Heart right ventricle (tissue), 16 donors: Measurements from ENCODE around the gene DNAJC15. TPM values are rescaled to one million over a fixed set of nuclear protein-coding genes. Genes with fewer than 3 reads are reported as not detected.

Experiments used
- ATAC-seq, 8 donors: fragments of 200-7000 bp; cut with Tn5 transposase; one replicate each; pipeline ENCODE4 v1.9.1; 2020; ENCODE audit warnings: mild to moderate bottlenecking in 8 of 8, moderate library complexity in 8 of 8, moderate number of reproducible peaks in 1 of 8
- DNase-seq, 2 donors: peaks; one replicate each; pipeline ENCODE4 v3.0.0-alpha.2; 2020
- H3K27ac ChIP-seq, 10 donors: fragments of 200-600 bp; sonication (generic) in 2 of 10; one replicate each; pipeline versions ENCODE4 v1.5.0 to v1.8.0; 2020 to 2022; ENCODE audit warnings: mild to moderate bottlenecking in 3 of 10
- H3K27me3 ChIP-seq, 7 donors: fragments of 200-600 bp; one replicate each; pipeline ENCODE4 v1.8.0; 2021 to 2022; ENCODE audit warnings: mild to moderate bottlenecking in 2 of 7
- H3K36me3 ChIP-seq, 9 donors: fragments of 200-600 bp; sonication (generic) in 1 of 9; one replicate each; pipeline versions ENCODE4 v1.5.0 to v1.8.0; 2020 to 2022; ENCODE audit warnings: mild to moderate bottlenecking in 2 of 9
- H3K4me1 ChIP-seq, 9 donors: fragments of 200-600 bp; sonication (generic) in 1 of 9; one replicate each; pipeline versions ENCODE4 v1.5.0 to v1.8.0; 2020 to 2022; ENCODE audit warnings: mild to moderate bottlenecking in 4 of 9
- H3K4me3 ChIP-seq, 10 donors: fragments of 200-600 bp; sonication (generic) in 2 of 10; one replicate each; pipeline versions ENCODE4 v1.5.0 to v1.8.0; 2020 to 2022; ENCODE audit warnings: mild to moderate bottlenecking in 7 of 10, moderate library complexity in 2 of 10
- H3K9me3 ChIP-seq, 11 donors: fragments of 200-600 bp in 10 of 11; sonication (generic) in 2 of 11; one replicate each; pipeline versions ENCODE4 v1.5.0 to v1.8.0; 2013 to 2022; ENCODE audit warnings: mild to moderate bottlenecking in 2 of 11, control low read depth in 1 of 11, moderate library complexity in 1 of 11
- WGBS, 2 donors: extraction: QIAGEN DNeasy Blood & Tissue Kit; methylation state at CpG; one replicate each; pipeline ENCODE4 v1.1.7; 2013; ENCODE audit warnings: inconsistent platforms in 1 of 2; 5-methylcytosine and 5-hydroxymethylcytosine counted together
- intact Hi-C, 10 donors: fragments of 100-400 bp; cut with DNase I; formaldehyde crosslinking; loops; one replicate each; pipeline versions ENCODE4 v1.11.1 to v1.14.2; 2022
- polyA plus RNA-seq, 2 donors: library from polyadenylated mRNA; stranded (reverse); fragments of 200-250 nt; gene quantifications; one replicate each; pipeline ENCODE4 v1.2.3, GENCODE V29; 2013
- total RNA-seq, 10 donors: library from RNA; stranded (reverse); fragmentation: NEBNext Ultra II Directional in 3 of 10; extraction: Animal tissue kit (Norgen Biotek cat#: 25700) in 3 of 10; gene quantifications; one replicate each; pipeline versions ENCODE4 v1.2.1 to v1.2.4, GENCODE V29; 2021 to 2023
- TF ChIP-seq, protein P1 (sequence below), 9 donors: fragments of 200-600 bp; sonication (generic) in 2 of 9; IDR thresholded peaks; one replicate each; pipeline versions ENCODE4 v1.5.0 to v1.8.0; 2021 to 2022; ENCODE audit warnings: antibody characterized with exemption in 9 of 9, mild to moderate bottlenecking in 5 of 9, moderate library complexity in 1 of 9
- donor health status: Arrhythmogenic right ventricular cardiomyopathy.
- donor health status: ischemic (EF 13 %, LVEDD 7.1; RV severe dilation, severe dysfunction).
- donor health status: healthy with polysubstance abuse.
- donor health status: DM: no; HTN: yes; CAD: no.
- donor health status: DM: no; HTN: no; CAD: no.
- donor health status: ischemic (EF 25% LVEDD 6.9; RV normal size, moderate dysfunction).
- donor health status: ischemic (EF 25% LVEDD 5.7; RV mildly dilated, moderate dysfunction).
- donor health status: healthy.
- donor health status: DM: yes; HTN: yes; CAD: no.
- donor health status: Ischemic cardiomyopathy.
- donor health status: ischemic (EF 35%, LVEDD 5.7; RV mildly dilated, moderate dysfunction).
- donor health status: nonischemic (EF 11% LVEDD 7.7; RV severe dilation, severe dysfunction).
- donor health status: DM: yes; HTN: yes; CAD: no.
- donor health status: PGD.
- donor health status: ischemic (EF 29% LVEDD 5.4; RV normal size, mild dysfunction).
- donor health status: nonischemic (EF 23%, LVEDD 6.1; RV moderate dilation, normal function).

DNAJC15 gene
- total and polyA plus RNA-seq, 12 donors: 14.4 to 36.7 (median 28.1) TPM

GRCh38 chr13:43124490-43124889 is 101.1 kb downstream of the DNAJC15 start:
- peaks cover 5 to 22% (median 11%) of the 10 kb centered on the region in 9 donors for H3K4me1 ChIP-seq

DNA sequence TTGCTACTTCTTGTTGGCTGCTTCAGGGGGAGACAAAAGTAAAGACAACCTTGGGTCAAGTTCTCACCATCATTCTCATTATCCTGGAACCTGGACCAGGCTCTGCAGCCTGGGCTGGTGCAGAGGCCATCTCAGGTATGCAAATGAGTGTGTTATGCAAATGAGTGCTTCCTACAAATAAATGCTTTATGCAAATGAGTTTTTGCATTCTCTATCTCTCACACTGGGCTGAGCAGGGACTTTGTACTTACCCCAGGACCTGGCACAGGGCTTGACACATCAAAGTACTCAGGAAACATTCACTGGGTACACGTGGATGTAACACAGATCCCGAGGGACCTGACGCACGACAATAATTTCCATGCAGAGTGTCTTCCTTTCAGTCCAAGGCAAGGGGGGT is 103.0 kb downstream of the DNAJC15 start:
- DNase-seq (no peak), ATAC-seq (no peak)
- H3K27me3 ChIP-seq: no peaks in the 10 kb centered on the region
- TF ChIP-seq, protein P1, sequence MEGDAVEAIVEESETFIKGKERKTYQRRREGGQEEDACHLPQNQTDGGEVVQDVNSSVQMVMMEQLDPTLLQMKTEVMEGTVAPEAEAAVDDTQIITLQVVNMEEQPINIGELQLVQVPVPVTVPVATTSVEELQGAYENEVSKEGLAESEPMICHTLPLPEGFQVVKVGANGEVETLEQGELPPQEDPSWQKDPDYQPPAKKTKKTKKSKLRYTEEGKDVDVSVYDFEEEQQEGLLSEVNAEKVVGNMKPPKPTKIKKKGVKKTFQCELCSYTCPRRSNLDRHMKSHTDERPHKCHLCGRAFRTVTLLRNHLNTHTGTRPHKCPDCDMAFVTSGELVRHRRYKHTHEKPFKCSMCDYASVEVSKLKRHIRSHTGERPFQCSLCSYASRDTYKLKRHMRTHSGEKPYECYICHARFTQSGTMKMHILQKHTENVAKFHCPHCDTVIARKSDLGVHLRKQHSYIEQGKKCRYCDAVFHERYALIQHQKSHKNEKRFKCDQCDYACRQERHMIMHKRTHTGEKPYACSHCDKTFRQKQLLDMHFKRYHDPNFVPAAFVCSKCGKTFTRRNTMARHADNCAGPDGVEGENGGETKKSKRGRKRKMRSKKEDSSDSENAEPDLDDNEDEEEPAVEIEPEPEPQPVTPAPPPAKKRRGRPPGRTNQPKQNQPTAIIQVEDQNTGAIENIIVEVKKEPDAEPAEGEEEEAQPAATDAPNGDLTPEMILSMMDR (IDR thresholded peaks at IDR 0.05): no peak
- peaks cover 5 to 24% (median 11%) of the 10 kb centered on the region in 9 donors for H3K4me1 ChIP-seq
- H3K36me3 ChIP-seq: no peaks in the 10 kb centered on the region
- H3K27ac ChIP-seq: no peak overlapping the region
- H3K4me3 ChIP-seq: no peak overlapping the region
- no peaks in the 10 kb centered on the region for H3K9me3 ChIP-seq
- intact Hi-C loops: loop anchor here in 2 of 10 donors (10.0 kb wide), 2 partner anchors 142 to 152 kb away; no protein-coding TSS in a partner anchor
- WGBS, 2 donors: 39 to 43% methylated on average over 4 of the region's 4 CpGs

More at GRCh38 chr13:43124490-43124889, 101.1 kb downstream of the DNAJC15 start:
- DNase-seq (no peak), ATAC-seq (no peak)
- 83 to 89% methylated on average over 8 of the region's 8 CpGs for WGBS, 2 donors
- H3K4me3 ChIP-seq: no peak overlapping the region
- no peak overlapping the region for H3K27ac ChIP-seq
- H3K36me3 ChIP-seq: no peaks in the 10 kb centered on the region
- H3K27me3 ChIP-seq: no peaks in the 10 kb centered on the region
- no peaks in the 10 kb centered on the region for H3K9me3 ChIP-seq
- TF ChIP-seq, protein P1 (IDR thresholded peaks at IDR 0.05): no peak
- intact Hi-C loops: loop anchor here in 2 of 10 donors (10.0 kb wide), 2 partner anchors 140 to 150 kb away; no protein-coding TSS in a partner anchor

GRCh38 chr13:43127103-43127798 is 103.9 kb downstream of the DNAJC15 start:
- intact Hi-C loops: loop anchor here in 2 of 10 donors (10.0 kb wide), 2 partner anchors 142 to 152 kb away; no protein-coding TSS in a partner anchor
- H3K4me3 ChIP-seq: no peak overlapping the region
- no peaks in the 10 kb centered on the region for H3K9me3 ChIP-seq
- TF ChIP-seq, protein P1 (IDR thresholded peaks at IDR 0.05): no peak
- H3K27me3 ChIP-seq: no peaks in the 10 kb centered on the region
- no peaks in the 10 kb centered on the region for H3K36me3 ChIP-seq
- peaks cover 5 to 24% (median 11%) of the 10 kb centered on the region in 9 donors for H3K4me1 ChIP-seq
- H3K27ac ChIP-seq: peak overlapping the region in 8 of 10 donors; percentile 40 to 70 (median 62)
- DNase-seq (peak in 1 of 2 donors; percentile 16), ATAC-seq (peak in 6 of 8 donors; percentile 37 to 71 (median 62))
- 40 to 45% methylated on average over 9 of the region's 9 CpGs for WGBS, 2 donors

DNA sequence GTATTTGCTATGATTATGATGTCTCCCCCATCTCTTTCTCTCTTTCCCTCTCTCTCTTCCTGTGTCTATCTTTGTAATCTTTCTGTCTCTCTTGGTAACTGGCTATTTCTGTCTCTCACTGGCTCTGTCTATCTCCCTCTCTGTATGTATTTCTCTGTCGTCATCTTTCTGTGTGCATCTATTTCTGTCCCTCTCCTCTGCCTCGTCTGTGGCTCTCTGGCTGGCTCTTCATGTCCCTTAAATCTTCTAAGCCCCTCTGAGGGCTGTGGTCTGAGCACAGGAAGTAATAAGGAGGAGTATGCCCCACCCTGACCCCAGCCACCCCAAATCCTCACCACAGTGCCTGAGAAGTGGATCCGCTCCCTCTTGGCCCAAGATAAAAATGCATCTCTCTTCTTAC is 104.4 kb downstream of the DNAJC15 start:
- Histone ChIP-seq H3K4me3 (peak overlapping the region in 2 of 10 donors; percentile 29), H3K27ac (peak overlapping the region in 8 of 10 donors; percentile 40 to 70 (median 62)), H3K9me3 (no peaks in the 10 kb centered on the region), H3K36me3 (no peaks in the 10 kb centered on the region), H3K4me1 (peaks cover 5 to 24% (median 11%) of the 10 kb centered on the region in 9 donors), H3K27me3 (no peaks in the 10 kb centered on the region)
- WGBS, 2 donors: 24 to 31% methylated on average over 3 of the region's 3 CpGs
- intact Hi-C loops: loop anchor here in 2 of 10 donors (10.0 kb wide), 2 partner anchors 143 to 153 kb away; no protein-coding TSS in a partner anchor
- ATAC-seq (peak; percentile 56 to 91 (median 82)), DNase-seq (no peak)
- TF ChIP-seq, protein P1 (IDR thresholded peaks at IDR 0.05): no peak
